Hematopoietic multipotent progenitor cell treated with erythropoietin and hydrocortisone succinate and interleukin-3 and kit ligand, for 6 days (in vitro differentiated cells): Measurements from ENCODE around the gene DOCK2.

ENCODE experiments used
- DNase-seq: peaks from one replicate; pipeline ENCODE4 v3.0.0-alpha.2; 2015

The DOCK2 gene

GRCh38 chr5:169956756-169957155, 319.7 kb downstream of the DOCK2 start:
- no peak for DNase-seq

GRCh38 chr5:169958278-169958677, 321.2 kb downstream of the DOCK2 start:
- DNase-seq = no peak

DNA sequence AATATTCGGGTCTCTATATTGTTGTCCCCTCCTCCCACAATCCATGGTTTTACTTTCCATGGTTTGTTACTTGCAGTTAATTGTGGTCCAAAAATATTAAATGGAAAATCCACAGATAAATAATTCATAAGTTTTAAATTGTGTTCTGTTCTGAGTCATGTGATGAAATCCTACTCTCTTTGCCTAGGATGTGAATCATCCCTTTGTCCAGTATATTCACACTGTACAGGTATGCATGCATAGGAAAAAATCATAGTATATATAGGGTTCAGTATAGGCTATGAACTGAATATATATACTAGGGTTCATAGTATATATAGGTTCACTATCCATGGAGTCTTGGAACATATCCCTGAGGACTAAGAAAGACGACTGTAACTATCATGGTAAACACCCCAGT, 323.6 kb downstream of the DOCK2 start:
- DNase-seq = no peak

DNA sequence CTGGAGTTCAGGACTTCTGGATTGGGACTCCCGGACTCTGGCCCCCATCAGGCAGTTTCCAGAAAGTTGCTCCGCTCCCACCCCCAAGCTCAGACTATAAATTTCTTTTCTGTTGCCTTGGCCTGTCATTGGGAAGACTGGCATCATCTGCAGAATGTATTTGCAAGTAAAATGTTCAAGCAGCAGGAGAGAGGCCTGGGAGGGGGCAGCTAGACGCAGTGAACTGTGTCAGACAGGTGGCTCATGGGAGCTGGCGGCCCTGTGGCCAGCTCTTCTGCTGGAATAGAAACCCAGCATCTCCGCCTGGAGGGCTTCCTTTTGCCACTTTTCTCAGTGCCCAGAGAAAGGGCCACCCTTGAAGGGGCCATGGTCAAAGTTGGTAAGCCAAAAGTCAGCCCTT, 327.2 kb downstream of the DOCK2 start:
- DNase-seq = no peak

DNA sequence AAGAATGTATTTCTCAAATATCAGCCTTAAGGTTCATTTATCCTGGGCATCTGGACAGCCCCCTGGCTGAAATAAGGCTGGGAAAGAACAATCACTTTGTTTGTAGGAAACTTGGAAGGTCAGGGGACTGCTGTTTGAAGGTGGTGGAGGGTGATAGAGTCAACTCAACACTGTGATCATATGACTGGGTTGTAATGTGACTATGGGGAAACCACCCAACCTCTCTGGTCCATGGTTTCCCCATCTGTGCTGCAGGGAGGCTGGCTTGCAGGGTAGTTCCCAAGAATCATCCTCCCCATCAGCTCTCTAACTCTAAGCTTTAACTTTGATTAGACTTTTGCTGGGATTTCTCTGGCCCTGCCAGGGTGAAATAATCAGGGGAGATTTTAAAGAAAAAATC, 333.3 kb downstream of the DOCK2 start:
- DNase-seq = no peak

DNA sequence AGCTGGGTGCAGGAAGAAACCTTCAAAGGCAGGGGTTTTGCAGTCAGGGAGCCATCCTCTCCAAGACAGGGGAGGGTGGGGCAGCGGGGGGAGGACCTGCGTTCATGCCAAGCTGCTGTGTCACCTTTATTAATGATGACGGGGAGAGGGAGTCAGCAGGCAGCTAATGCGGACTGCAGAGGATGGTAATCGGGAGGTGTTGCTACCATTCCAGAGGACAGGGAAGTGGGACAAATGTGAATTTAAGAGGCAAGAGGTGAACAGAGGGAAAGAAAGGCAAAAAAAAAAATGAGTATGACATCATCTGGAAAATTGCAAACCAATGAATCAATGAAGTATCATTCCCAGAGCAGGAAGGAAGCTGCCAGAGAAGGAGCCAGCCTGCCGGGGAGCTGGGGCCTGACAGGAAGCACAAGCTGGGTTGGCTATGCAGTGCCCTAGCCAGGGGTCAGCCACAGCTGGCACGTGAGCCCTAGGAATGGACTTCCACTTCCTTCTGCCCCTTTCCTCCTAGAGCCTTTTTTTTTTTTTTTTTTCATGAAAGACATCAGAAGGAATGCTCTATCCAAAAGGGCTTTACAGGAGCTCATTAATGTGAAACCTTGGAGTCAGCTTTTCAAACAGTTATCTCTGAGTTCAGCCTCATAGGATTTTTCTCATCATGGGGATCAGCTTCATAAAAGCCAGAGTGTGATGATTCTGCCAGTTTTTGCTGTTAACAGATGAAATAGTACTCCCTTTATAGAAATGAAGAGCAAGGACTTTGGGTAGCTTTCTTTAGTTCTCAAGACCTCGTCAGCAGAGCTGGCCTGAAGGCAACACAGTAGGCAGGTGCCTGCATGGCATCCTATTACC, 334.1 kb downstream of the DOCK2 start:
- no peak for DNase-seq

DNA sequence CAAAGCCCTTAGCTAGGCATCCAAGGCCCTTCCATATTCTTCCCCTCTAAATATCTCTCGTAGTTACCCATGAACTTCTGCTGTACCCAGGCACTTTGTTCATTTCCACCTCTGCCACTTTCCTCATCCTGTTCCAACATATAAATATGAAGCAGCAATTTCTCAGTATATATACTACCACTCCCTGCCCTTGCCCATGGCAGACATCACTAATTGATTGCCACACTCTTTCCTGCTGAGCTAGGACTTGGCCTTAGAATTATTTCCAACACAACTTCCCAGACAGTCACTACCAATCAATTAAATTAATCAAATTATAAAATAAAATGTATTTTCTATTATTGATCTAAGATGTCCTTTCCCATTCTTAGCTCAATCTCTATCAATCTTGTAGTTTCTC, 334.7 kb downstream of the DOCK2 start:
- DNase-seq = no peak

DNA sequence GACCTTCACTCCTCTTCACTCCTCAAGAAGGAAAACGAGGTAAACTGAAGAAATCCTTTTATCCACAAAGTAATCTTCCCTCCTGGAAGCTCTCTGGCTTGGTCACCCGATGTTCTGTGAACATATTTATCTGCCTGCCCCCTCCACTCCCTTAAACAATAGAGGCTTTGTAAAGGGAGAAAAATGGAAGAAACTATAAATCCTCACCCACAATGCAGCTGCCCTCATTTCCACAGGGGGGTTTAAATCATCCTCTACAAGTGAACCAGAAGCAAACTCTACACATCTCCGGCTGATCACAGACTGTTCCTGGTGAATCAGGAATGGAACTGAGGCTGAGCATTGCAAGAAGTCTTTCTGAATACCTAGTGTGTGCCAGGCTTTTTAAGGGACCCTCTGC, 336.0 kb downstream of the DOCK2 start:
- no peak for DNase-seq

GRCh38 chr5:169974121-169974770, 337.2 kb downstream of the DOCK2 start:
- DNase-seq = no peak

- DNase-seq = no peak
These were observed 341.6 kb downstream of the DOCK2 start for GRCh38 chr5:169978714-169979113.

DNA sequence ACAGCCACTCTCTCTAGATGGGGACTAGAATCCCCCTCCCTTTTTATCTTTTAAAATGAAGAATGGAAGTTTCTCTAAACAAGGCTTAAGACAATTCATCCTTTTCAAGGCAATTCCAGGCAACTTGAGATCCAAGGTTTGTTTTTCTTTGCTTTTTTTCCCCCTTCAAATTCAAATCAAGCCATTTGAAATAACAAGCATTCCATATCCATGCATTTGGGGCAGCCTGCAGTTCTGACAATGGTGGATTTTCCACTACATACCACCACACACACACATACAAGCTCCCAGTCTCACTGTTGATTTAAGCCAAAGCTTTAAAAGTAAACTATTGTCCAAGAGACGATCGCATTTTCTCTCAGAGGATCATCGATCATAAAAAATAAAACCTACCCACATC, 342.8 kb downstream of the DOCK2 start:
- DNase-seq = no peak

DNA sequence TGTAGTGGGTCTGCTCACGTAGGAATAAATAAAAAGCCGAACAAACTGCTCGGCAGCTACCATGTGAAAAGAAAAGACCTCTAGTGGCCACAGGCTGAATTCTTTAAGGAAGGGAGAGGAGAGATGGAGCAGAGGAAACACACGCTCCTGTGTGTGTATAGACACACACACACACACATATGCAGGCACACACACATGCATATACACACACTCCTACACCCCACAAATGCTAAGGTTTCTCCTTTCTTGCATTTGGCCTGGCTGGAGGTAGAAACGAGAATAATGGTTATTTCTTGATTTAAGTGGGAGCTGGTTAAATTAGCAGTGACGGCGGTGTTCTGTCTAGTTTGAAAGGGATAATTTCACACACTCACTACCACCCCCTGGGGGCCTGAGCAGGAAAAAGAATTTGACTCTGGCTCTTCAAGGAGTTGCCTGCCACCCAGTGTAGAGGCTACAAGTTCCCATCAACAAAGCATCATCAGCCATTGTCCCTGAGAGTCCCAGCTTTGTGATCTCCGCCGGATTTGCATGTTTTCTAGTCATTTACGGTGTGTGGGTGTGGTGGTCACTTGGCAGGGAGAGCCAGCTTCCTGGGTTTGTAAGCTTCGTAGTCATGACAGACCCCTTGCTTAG, 343.5 kb downstream of the DOCK2 start, which contains the start of gene INSYN2B:
Gene INSYN2B (minus strand): TSS at position 78 of the 636 bp plus-strand sequence. CDS start 96,597 bp downstream, outside the sequence.
- peak; percentile 76 for DNase-seq

- DNase-seq = peak; percentile 17
These were observed 351.1 kb downstream of the DOCK2 start for GRCh38 chr5:169988206-169988605.

DNA sequence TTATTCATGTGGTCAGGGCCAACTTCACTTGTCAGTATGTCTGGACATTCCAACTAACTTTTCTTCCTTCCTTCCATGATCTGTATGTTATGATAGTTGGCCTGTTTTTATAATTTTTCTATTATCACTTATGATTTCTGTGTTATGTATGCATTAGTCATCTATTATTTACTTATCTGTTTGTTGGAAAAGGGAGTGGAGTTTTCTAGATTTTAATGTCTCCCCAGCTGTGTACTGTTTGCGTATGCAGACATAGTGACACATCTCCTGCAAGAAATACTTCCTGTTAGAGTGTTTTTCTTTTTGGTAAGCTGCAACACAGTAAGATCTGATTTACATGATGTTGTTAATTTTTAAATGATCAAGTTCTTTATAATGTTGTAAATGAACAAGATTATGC, 351.9 kb downstream of the DOCK2 start:
- no peak for DNase-seq

- no peak for DNase-seq
These were observed 352.3 kb downstream of the DOCK2 start for GRCh38 chr5:169989365-169989764.

GRCh38 chr5:169991115-169991869, 354.2 kb downstream of the DOCK2 start:
- DNase-seq = no peak

- no peak for DNase-seq
These were observed 355.9 kb downstream of the DOCK2 start for GRCh38 chr5:169992789-169993484.

DNA sequence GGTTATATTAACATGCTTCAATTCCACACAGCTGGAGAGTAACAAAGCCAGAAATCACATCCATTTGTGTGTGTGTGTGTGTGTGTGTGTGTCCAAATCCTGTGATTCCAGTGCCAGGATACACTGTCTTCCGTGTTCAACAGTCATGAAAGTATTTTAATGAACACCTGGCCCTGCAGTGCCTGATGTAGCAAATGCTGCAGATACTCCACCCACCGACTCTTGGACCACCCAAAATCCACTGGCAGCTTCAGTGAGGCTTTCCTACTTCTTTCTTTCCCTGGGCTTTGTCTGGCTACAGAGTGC, 356.4 kb downstream of the DOCK2 start:
- no peak for DNase-seq

- DNase-seq = no peak
These were observed 360.7 kb downstream of the DOCK2 start for GRCh38 chr5:169997798-169998197.

- DNase-seq = no peak
These were observed 362.5 kb downstream of the DOCK2 start for GRCh38 chr5:169999621-170000020.

DNA sequence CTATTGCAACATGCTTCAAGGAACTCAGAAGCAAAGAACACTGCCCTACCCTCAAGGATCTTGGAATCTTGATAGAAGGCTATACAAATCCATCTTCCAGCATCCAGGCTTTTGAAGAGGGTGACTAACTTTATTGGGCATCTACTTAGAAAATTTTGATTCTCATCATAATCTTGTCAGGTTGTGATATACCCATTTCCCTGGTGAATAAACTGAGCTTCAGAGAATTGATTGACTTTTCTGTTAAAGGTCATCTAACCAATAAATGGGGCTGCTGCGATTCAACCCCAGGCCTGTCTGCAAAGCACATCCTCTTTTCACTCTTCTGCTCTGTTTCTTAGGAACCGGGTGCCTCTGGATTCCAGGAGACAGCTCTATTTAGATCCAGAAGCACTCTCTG, 363.1 kb downstream of the DOCK2 start:
- DNase-seq = no peak

- no peak for DNase-seq
These were observed 368.9 kb downstream of the DOCK2 start for GRCh38 chr5:170006021-170006420.

GRCh38 chr5:170008376-170008775, 371.3 kb downstream of the DOCK2 start:
- DNase-seq = no peak
